Activated T-helper 17 cell treated with anti-CD3 and anti-CD28 coated beads, Interleukin-2, amount 50 U/mL, for 72 hours (primary cell): Measurements from ENCODE around the gene STAMBPL1. TPM values are rescaled to one million over a fixed set of nuclear protein-coding genes. Genes with fewer than 3 reads are reported as not detected.

ENCODE experiments used
- ATAC-seq: fragments of 150-1000 bp; cut with Tn5 transposase; replicated peaks from 2 replicates; pipeline ENCODE4 v1.10.0; 2021; ENCODE audit warnings: mild to moderate bottlenecking, moderate library complexity
- H3K27ac Mint-ChIP-seq: one replicate; pipeline ENCODE4 v1.8.0; 2022; ENCODE audit warnings: mixed read lengths
- H3K27me3 Mint-ChIP-seq: one replicate; pipeline ENCODE4 v1.8.0; 2022; ENCODE audit warnings: mixed read lengths
- H3K36me3 Mint-ChIP-seq: one replicate; pipeline ENCODE4 v1.8.0; 2022; ENCODE audit warnings: low read depth, mild to moderate bottlenecking, mixed read lengths
- H3K4me1 Mint-ChIP-seq: one replicate; pipeline ENCODE4 v1.8.0; 2022; ENCODE audit warnings: mixed read lengths
- H3K4me3 Mint-ChIP-seq: one replicate; pipeline ENCODE4 v1.8.0; 2022; ENCODE audit warnings: mild to moderate bottlenecking, mixed read lengths
- H3K9me3 Mint-ChIP-seq: one replicate; pipeline ENCODE4 v1.8.0; 2022; ENCODE audit warnings: mixed read lengths
- total RNA-seq, 2 donors: library from RNA; stranded (reverse); gene quantifications; one replicate each; pipeline ENCODE4 v1.2.3, GENCODE V29; 2022

STAMBPL1 gene
- total RNA-seq, 2 donors from 2014 or later: 27.6 to 72.5 TPM

DNA sequence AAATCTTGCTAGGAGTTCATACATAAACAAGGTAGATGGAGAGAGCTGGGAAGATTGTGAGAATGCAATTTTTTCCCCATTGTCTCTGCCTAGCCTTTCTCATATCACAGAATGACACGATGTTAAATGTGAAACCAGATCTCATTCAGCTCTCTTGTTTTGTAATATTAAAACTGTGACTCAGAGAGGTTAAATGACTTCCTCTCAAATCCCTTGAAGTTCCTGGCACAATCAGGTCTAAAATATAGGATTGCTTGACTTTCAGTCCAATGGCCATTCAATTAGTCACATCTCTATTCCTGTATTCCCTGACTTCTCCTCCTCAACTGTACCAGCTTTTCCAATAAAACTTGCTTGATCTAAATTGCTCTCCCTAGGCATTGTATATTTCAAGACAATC lies 31.5 kb upstream of the STAMBPL1 start:
- Mint-ChIP-seq H3K27ac (peak overlapping the region; percentile 85), H3K4me3 (peak overlapping the region; percentile 35), H3K4me1 (peaks cover 13% of the 10 kb centered on the region), H3K9me3 (no peaks in the 10 kb centered on the region), H3K27me3 (peaks cover 5% of the 10 kb centered on the region), H3K36me3 (peaks cover 5% of the 10 kb centered on the region)
- ATAC-seq: peak; percentile 82

DNA sequence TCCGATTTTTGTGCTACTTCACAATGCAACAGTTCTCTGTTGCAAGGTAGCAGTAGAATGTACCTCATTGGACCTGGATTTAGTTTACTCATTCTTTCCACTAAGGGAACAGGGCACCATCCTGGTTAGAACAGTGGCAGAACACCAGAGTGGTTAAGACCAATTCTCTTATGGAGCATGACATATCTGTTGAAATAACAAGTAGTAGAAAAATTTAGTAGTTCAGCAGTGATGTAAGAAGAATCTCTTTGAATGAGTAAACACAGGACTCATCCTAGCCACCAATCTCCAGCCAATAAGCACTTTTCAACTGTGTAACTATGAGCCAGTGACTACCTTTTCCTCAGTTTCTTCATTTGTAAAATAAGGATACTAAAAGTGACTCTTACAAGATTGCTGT lies 30.8 kb upstream of the STAMBPL1 start:
- Mint-ChIP-seq H3K27me3 (peaks cover 5% of the 10 kb centered on the region), H3K9me3 (no peaks in the 10 kb centered on the region), H3K4me1 (peaks cover 13% of the 10 kb centered on the region), H3K36me3 (peaks cover 5% of the 10 kb centered on the region), H3K27ac (peak overlapping the region; percentile 85), H3K4me3 (peak overlapping the region; percentile 35)
- ATAC-seq: peak; percentile 90

DNA sequence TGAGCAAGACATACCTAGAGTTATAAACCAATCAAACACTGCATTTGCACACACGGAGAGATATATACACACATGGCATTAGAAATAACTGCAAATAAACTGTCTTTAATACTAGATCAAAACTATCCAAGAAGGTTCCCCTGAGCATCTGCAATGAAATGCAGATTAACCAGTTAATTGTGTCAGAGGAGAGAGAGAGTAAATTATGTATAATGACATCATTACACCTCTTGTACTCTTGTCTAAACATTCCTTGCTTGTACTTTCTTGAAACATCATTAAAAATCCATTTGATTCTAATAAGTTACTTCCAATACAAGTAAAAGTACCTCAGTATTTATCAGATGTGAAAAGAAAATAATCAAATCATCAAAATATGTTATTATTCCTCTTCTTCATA lies 29.3 kb upstream of the STAMBPL1 start:
- H3K27ac Mint-ChIP-seq: no peak overlapping the region
- no peak for ATAC-seq
- peaks cover 17% of the 10 kb centered on the region for H3K4me1 Mint-ChIP-seq
- peaks cover 5% of the 10 kb centered on the region for H3K36me3 Mint-ChIP-seq
- H3K9me3 Mint-ChIP-seq: no peaks in the 10 kb centered on the region
- no peak overlapping the region for H3K4me3 Mint-ChIP-seq
- no peaks in the 10 kb centered on the region for H3K27me3 Mint-ChIP-seq

DNA sequence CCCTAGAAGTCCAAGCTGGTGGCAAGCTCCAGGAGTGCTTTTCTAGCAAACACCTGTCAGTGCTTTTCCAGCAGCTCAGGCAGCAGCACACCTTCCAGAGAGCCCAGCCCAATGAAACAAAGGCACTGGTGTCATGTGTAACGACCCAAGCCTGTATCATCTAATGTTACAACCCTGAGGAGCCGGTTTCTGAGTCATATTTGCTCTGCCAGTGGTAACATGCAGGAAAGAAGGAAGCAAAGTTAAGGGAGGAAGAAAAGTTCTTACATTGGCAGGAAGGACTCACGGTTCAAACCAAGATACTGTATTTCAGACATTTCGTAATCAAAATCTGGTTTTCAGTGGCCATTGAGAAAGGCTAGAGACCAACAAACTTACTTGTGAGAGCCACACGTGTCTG lies 28.3 kb upstream of the STAMBPL1 start, which contains the start of gene ANKRD22:
Gene ANKRD22, minus strand, starts transcription at position 139 of the 400 bp plus-strand sequence. CDS start 237 bp downstream, outside the sequence.
- Mint-ChIP-seq H3K4me3 (no peak within 1 kb of the TSS), H3K4me1 (peaks cover 17% of the 10 kb centered on the region), H3K9me3 (no peaks in the 10 kb centered on the region), H3K36me3 (peaks cover 5% of the 10 kb centered on the region), H3K27ac (no peak within 1 kb of the TSS), H3K27me3 (no peaks in the 10 kb centered on the region)
- ATAC-seq: no peak

DNA sequence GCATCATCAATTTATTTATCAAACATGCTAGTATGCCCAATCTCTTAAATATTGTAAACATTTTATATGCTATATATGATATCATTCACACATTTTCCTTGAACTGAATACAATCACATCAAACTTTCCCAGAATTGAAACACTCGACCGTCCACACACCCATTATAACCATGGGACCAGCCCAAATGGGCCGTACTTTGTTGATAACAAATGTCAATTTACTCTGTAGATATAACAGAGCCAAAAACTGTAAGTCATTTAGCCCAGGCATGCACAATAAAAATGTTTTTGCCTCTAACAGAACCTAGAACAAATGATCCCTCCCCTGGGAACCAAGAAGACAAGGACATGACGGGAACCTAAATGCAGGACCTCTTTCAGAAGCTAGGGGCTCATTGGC lies 27.7 kb upstream of the STAMBPL1 start:
- Mint-ChIP-seq H3K27me3 (no peaks in the 10 kb centered on the region), H3K9me3 (no peaks in the 10 kb centered on the region)
- no peak for ATAC-seq

DNA sequence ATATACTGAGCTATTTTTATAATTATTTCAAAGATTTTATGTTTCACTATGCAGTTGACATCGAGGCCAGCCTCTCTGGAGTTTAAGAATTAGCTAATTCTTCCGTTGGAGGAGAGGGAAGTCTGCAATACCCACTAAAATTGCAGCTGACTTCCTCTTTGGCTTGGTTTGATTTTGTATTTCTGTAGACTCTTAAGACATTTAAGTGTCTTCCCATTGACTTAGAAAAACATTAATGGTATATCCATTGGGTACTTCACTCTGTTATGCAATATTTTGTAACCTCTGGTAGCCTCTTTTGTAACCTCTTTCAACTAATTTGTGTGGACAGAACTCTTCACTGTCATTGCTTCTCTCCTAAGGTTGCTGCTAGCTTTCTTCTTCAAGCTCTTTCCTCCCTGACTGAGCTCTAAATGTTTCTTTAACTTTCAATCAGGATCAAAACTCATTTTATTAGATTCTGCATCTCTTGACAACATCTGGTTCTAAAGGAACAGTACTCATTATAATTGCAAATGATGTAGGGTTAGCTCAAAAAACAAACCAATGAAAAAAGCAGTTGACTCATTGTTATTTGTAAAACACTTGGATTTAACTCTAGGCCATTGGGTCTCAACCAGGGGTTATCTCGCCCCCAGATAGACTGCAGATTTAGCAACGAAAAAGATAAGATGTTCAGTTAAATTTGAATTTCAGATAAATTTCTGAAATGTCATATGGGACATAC lies 26.7 kb upstream of the STAMBPL1 start:
- no peaks in the 10 kb centered on the region for H3K9me3 Mint-ChIP-seq
- H3K27ac Mint-ChIP-seq: no peak overlapping the region
- no peaks in the 10 kb centered on the region for H3K27me3 Mint-ChIP-seq
- peaks cover 15% of the 10 kb centered on the region for H3K4me1 Mint-ChIP-seq
- no peak for ATAC-seq
- peaks cover 5% of the 10 kb centered on the region for H3K36me3 Mint-ChIP-seq
- H3K4me3 Mint-ChIP-seq: no peak overlapping the region

More for the DNA sequence above, 27.7 kb upstream of the STAMBPL1 start:
- Mint-ChIP-seq H3K36me3 (peaks cover 5% of the 10 kb centered on the region), H3K4me3 (no peak overlapping the region), H3K27ac (no peak overlapping the region), H3K4me1 (peaks cover 17% of the 10 kb centered on the region)

DNA sequence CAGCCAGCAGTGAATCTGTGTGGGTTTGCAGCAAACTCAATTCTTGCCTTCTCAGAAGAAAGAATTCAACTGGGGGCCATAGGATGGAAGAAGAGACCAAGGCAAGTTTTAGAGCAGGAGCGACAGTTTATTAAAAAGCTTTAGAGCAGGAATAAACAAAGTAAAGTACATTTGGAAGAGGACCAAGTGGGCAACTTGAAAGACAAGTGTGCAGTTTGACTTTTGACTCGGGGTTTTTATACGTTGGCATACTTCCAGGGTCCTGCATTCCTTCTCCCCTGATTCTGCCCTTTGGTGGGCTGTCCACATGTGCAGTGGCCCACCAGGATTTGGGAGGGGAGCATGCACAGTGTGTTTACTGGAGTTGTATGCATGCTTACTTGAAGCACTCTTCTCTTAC lies 25.4 kb upstream of the STAMBPL1 start:
- Mint-ChIP-seq H3K36me3 (no peaks in the 10 kb centered on the region), H3K4me3 (no peak overlapping the region), H3K27ac (no peak overlapping the region), H3K27me3 (no peaks in the 10 kb centered on the region), H3K9me3 (no peaks in the 10 kb centered on the region), H3K4me1 (peaks cover 4% of the 10 kb centered on the region)
- ATAC-seq: no peak

DNA sequence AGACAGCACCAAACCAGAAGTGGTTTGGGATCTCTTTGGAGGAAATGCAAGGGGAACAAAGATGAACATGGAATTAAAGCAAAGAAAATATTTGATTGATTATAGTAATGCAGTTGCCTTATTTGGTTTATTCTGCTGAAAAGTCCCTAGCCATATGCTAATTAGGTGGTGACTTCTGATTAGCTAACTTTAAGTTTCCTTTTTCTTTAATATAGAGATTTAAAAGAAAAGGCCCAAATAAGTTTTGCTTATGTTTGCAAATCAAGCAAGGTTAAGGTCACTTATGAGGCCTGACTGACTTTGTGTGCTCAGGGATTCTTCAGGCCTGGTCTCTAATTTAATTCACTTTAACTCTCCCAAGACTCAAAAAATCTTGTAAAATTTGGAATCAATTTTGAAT lies 22.2 kb upstream of the STAMBPL1 start:
- no peaks in the 10 kb centered on the region for H3K9me3 Mint-ChIP-seq
- H3K27me3 Mint-ChIP-seq: no peaks in the 10 kb centered on the region
- ATAC-seq: no peak
- H3K27ac Mint-ChIP-seq: no peak overlapping the region
- no peaks in the 10 kb centered on the region for H3K36me3 Mint-ChIP-seq
- no peak overlapping the region for H3K4me3 Mint-ChIP-seq
- peaks cover 4% of the 10 kb centered on the region for H3K4me1 Mint-ChIP-seq

DNA sequence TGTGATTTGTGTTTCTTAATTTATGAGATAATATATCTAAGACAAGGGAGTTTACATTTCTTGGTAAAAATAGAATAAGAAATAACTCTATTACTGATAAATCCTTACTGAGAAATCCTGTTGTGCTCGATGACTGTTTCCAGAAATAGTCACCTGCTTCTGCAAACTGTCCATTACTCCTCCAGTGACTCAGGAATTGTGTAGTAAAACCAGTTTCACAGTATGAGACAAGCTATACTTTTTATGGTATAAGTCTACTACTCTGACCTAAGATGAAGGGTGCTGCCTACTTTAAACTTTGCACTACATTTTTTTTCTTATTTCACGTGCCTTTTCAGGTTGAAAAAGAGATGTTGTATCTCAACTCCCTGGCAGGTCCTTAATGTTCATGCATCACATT lies 21.6 kb upstream of the STAMBPL1 start:
- peak; percentile 97 for ATAC-seq
- Mint-ChIP-seq H3K4me1 (peaks cover 4% of the 10 kb centered on the region), H3K27ac (peak overlapping the region; percentile 8), H3K27me3 (peaks cover 3% of the 10 kb centered on the region), H3K36me3 (no peaks in the 10 kb centered on the region), H3K4me3 (no peak overlapping the region), H3K9me3 (no peaks in the 10 kb centered on the region)

DNA sequence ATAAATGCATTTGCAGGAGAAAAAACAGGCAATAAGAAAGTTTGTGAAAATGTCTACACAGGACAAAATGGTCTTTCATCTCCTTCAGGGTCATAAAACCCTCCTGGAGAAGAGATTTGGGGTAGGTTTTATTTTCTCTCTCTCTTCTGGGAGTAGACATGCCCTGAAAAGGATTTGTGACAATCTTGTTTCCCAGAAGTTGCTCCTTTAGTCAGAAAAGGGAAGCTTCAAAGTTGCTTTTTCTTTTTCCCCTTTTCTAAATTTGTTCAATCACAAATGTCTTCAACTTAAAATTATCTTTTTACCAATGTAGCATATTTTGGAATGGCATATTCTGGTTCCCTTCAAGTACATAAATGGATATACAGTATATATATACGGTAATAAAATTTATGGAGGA lies 19.0 kb upstream of the STAMBPL1 start:
- Mint-ChIP-seq H3K27me3 (peaks cover 3% of the 10 kb centered on the region), H3K27ac (no peak overlapping the region), H3K4me1 (no peaks in the 10 kb centered on the region), H3K4me3 (no peak overlapping the region), H3K36me3 (no peaks in the 10 kb centered on the region), H3K9me3 (no peaks in the 10 kb centered on the region)
- ATAC-seq: no peak

DNA sequence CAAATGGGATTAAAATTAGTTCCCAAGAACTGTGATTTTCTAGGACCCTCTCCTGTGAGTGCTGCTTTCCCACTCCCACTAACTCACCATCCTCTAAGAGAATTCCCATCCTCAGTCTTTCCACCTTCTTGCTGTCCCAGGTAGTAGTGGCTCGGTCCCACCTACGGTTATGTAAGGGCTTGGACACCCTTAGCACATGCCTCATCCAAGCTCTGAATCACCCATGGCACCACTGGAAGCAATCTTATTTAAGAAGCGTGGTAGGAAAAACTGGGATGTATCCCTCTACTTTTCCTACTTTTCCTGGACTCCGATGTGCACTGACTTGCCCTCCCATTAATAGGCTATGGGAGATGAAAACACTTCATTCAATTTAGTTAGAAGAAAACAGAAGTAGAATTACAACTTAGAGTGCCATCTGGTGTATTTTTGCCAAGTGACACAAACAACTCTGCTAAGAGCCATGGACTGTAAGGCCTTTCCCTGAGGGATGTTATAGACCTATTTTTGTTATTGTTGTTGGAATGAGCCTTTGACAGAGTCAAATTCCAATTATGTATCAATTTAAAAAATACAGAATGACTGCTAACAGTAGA lies 14.7 kb upstream of the STAMBPL1 start:
- H3K27ac Mint-ChIP-seq: no peak overlapping the region
- no peak overlapping the region for H3K4me3 Mint-ChIP-seq
- peaks cover 3% of the 10 kb centered on the region for H3K27me3 Mint-ChIP-seq
- no peaks in the 10 kb centered on the region for H3K9me3 Mint-ChIP-seq
- no peak for ATAC-seq
- no peaks in the 10 kb centered on the region for H3K4me1 Mint-ChIP-seq
- H3K36me3 Mint-ChIP-seq: no peaks in the 10 kb centered on the region

DNA sequence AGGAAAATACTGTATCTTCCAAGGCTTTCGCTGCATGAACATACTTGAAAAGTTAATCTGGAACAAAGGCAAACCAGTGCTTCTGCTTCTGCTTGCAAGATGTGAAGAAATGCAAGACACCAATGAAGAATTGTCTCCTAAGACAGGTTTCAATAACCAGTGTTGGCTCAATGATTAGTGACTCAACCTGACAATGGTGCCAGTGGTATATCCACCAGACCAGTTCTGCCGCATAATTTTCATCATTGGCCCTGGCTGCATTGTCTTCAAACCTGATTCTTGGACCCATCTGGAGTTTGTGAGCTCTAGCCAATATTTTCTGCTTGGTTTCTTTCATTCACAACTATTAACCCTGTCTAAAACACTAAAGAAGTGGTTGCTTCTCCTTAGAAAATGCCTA lies 13.6 kb upstream of the STAMBPL1 start:
- no peaks in the 10 kb centered on the region for H3K9me3 Mint-ChIP-seq
- H3K4me1 Mint-ChIP-seq: no peaks in the 10 kb centered on the region
- no peak overlapping the region for H3K27ac Mint-ChIP-seq
- peaks cover 3% of the 10 kb centered on the region for H3K27me3 Mint-ChIP-seq
- ATAC-seq: no peak
- no peaks in the 10 kb centered on the region for H3K36me3 Mint-ChIP-seq
- no peak overlapping the region for H3K4me3 Mint-ChIP-seq

DNA sequence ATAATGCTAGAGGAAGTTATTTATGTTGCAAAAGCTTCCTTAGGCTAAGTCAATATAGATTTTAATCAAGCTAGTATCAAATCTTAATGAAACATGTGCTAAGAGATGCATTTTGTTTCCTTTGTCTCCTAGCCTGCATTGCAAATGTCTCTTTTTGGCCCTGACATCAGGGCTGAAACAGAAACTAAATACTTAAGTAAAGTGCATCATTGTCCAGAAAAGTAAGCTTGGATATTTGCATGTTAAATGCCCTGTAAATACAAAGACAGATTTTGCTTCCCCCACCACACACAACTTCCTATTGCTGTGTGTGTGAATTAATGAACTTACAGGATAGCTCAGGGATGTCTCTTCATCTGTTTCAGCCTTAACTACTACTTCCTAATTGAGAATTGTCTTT lies 10.0 kb upstream of the STAMBPL1 start:
- no peak for ATAC-seq
- Mint-ChIP-seq H3K4me3 (no peak overlapping the region), H3K36me3 (no peaks in the 10 kb centered on the region), H3K27ac (no peak overlapping the region), H3K27me3 (no peaks in the 10 kb centered on the region), H3K9me3 (no peaks in the 10 kb centered on the region), H3K4me1 (no peaks in the 10 kb centered on the region)

DNA sequence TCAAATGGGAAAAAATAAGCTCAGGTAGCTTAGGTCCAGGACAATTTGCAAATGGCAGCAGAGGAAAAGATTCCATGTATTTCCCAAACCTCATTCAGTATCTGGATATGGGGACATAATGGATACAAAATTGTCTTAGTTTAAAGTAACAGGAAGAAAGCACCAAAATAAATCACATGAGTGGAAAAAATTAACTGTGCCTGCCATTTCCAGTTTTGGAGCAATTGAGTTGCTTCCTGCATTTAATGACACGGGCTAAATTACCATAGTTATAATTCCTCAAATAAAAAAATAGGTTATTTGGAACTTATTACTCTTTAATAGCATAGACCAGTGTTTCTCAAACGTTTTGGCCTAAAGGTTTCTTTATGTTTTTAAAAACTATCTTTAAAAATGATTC lies 6.3 kb upstream of the STAMBPL1 start:
- H3K9me3 Mint-ChIP-seq: no peaks in the 10 kb centered on the region
- H3K27ac Mint-ChIP-seq: no peak overlapping the region
- no peak overlapping the region for H3K4me3 Mint-ChIP-seq
- no peak for ATAC-seq
- no peaks in the 10 kb centered on the region for H3K27me3 Mint-ChIP-seq
- peaks cover 6% of the 10 kb centered on the region for H3K4me1 Mint-ChIP-seq
- no peaks in the 10 kb centered on the region for H3K36me3 Mint-ChIP-seq

DNA sequence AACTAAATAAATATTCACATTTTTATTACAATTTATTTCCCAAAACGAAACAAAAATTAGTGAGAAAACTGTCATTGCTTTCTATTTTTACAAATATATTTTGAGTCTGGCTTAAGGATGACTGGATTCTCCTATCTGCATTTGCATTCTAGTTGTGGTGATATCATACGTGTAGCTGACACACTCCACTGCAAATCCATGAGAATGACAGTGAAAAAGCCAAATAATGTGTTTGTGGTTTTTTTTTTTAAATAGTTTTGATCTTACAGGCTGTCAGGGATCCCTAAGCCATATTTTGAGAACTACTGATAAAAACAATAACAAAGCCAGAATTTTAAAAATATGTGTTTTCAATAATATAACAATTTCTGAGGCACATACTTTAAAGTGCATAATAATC lies 5.8 kb upstream of the STAMBPL1 start:
- H3K4me3 Mint-ChIP-seq: no peak overlapping the region
- no peaks in the 10 kb centered on the region for H3K9me3 Mint-ChIP-seq
- no peak for ATAC-seq
- H3K27ac Mint-ChIP-seq: no peak overlapping the region
- H3K4me1 Mint-ChIP-seq: peaks cover 7% of the 10 kb centered on the region
- H3K36me3 Mint-ChIP-seq: no peaks in the 10 kb centered on the region
- H3K27me3 Mint-ChIP-seq: no peaks in the 10 kb centered on the region
